HG03139 (cell line): ENCODE results near the gene IQCF5.
"Not testable (repeated sequence)": the region's sequence is repeated elsewhere in the genome, so short reads cannot be mapped to it uniquely, and the experiment has no call there.

Experiments used
- ATAC-seq: cut with Tn5 transposase; IDR thresholded peaks from one replicate; pipeline ENCODE4 v1.9.1; 2021; ENCODE audit not compliant: unreplicated experiment

The IQCF5 gene

GRCh38 chr3:51869304-51869703 is 6.1 kb downstream of the IQCF5 start:
- no peak for ATAC-seq

GRCh38 chr3:51868896-51869295 is 6.5 kb downstream of the IQCF5 start:
- not testable (repeated sequence) for ATAC-seq

- ATAC-seq = no peak
Observed at GRCh38 chr3:51862886-51863285, 12.5 kb downstream of the IQCF5 start.

GRCh38 chr3:51860703-51861665 is 14.4 kb downstream of the IQCF5 start, which contains the start of gene IQCF2:
Gene IQCF2, plus strand, starts transcription at chr3:51861615. Its CDS starts 52 bp downstream, at chr3:51861667.
- ATAC-seq = no peak

- ATAC-seq = not testable (repeated sequence)
Observed at GRCh38 chr3:51855411-51855810, 20.0 kb downstream of the IQCF5 start.

GRCh38 chr3:51845129-51845528 is 30.3 kb downstream of the IQCF5 start:
- ATAC-seq = no peak

- ATAC-seq = no peak
Observed at GRCh38 chr3:51836606-51837005, 38.8 kb downstream of the IQCF5 start.

GRCh38 chr3:51830836-51831385 is 44.5 kb downstream of the IQCF5 start:
- ATAC-seq = no peak

- ATAC-seq = no peak
Observed at GRCh38 chr3:51830345-51830744, 45.1 kb downstream of the IQCF5 start.

GRCh38 chr3:51828297-51828696 is 47.1 kb downstream of the IQCF5 start:
- ATAC-seq = no peak
